ENCODE measurements around the gene PLPPR1.
"Not testable (repeated sequence)": the region's sequence is repeated elsewhere in the genome, so short reads cannot be mapped to it uniquely, and the experiment has no call there.

DNA sequence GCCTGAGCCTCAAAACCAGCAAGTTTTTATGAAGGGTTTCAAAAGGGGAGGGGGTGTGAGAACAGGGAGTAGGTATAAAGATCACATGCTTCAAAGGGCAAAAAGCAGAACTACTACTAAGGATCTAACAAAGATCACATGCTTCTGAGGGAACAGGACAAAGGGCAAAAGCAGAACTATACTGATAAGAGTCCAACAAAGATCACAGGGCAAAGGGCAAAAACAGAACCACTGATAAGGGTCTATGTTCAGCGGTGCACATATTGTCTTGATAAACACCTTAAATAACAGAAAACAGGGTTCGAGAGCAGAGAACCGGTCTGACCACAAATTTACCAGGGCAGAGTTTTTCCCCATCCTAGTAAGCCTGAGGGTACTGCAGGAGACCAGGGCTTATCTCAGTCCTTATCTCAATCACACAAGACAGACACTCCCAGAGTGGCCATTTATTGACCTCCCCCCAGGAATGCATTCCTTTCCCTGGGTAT, 298.9 kb downstream of the PLPPR1 start:
- TF ChIP-seq CTCF (IDR thresholded peaks at IDR 0.05; ENCODE audit: low read length); EZH2 (IDR thresholded peaks at IDR 0.05; ENCODE audit: borderline replicate concordance, low read length): not testable (repeated sequence)

All from OCI-LY1 (cell line).